ENCODE results near the gene KRT74.

The KRT74 gene

GRCh38 chr12:52573743-52574142, at the start of gene KRT74:
Gene KRT74 (minus strand): TSS chr12:52573843. CDS start chr12:52573777, 66 bp downstream.
- no peak for DNase-seq

- no peak for DNase-seq
Observed at GRCh38 chr12:52622349-52622748, 48.7 kb upstream of the KRT74 start.

DNA sequence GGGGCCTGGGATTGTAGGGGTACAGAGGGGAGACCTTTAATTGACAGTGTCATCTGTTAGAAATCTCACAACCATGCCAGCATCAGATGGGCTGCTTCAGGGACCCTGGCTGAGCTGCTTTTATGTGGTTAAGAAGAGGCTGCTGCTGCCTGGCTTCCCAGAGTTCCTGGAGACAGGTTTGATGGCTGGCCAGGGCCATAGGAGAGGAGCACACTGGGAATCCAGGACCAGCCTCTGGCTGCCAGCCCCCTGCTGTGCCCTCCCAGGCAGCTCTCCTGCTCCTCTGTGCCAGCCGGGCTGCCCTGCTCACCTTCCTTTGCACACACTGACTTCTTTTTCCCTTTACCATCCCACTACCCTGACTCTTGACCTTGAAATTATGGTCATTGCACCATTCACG, 45.2 kb upstream of the KRT74 start:
- no peak for DNase-seq

GRCh38 chr12:52618216-52618615, 44.6 kb upstream of the KRT74 start, which contains the start of gene KRT73:
Gene KRT73 (minus strand): TSS chr12:52618559. CDS start chr12:52618524, 35 bp downstream.
- no peak for DNase-seq

- no peak for DNase-seq
Observed at GRCh38 chr12:52617403-52617785, 43.8 kb upstream of the KRT74 start.

- no peak for DNase-seq
Observed at GRCh38 chr12:52616680-52617402, 43.2 kb upstream of the KRT74 start.

DNA sequence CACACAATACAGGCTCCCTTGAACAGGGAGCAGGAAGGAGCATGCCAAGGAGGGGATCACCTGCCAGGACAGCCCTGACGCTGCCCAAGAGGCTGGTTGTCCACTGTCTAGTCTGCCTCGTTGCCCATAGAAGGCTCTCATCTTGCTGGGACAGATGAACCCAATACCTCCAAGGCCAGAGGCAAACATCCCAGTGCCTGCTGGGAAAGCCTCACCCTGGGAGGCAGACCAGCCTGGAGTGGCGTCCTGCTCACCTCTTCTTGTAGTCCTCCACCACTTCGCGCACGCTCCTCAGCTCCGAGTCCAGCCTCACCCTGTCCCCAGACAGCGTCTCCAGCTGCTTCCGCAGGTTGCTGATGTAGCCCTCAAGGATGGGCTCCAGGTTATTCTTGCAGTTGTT, 42.3 kb upstream of the KRT74 start:
- DNase-seq: no peak

DNA sequence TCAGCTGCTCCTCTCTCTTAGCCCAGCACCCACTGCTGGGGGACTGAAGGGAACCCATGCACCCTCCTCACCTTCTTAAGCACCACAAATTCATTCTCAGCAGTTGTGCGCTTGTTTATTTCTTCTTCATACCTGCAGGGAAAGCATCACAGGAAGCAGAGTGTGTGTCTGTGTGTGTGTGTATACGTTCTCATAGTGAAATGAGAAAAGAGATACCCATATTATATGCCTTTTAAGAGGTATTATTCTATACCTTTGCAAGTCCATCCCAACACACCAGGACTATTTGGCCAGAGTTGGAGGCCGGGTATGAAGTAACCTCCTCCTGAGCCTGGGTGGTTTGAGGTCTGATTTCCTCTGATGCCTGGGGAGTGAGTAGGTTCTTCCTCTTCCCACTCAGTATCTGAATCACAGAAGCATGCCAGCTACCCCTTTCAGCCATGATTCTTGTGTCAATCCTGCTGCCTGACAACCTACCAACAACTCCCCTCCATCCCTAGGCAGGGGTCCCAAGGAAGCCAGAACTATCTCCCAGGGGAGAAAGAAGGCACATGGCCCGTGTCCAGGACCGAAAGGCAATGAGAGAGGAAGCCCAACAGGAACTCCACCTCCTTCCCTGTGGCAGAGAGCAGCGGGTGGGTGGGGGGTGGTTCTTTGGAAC, 41.7 kb upstream of the KRT74 start:
- DNase-seq: peak; percentile 61

- no peak for DNase-seq
Observed at GRCh38 chr12:52614381-52615207, 41.0 kb upstream of the KRT74 start.

- DNase-seq: no peak
Observed at GRCh38 chr12:52613384-52614030, 39.9 kb upstream of the KRT74 start.

DNA sequence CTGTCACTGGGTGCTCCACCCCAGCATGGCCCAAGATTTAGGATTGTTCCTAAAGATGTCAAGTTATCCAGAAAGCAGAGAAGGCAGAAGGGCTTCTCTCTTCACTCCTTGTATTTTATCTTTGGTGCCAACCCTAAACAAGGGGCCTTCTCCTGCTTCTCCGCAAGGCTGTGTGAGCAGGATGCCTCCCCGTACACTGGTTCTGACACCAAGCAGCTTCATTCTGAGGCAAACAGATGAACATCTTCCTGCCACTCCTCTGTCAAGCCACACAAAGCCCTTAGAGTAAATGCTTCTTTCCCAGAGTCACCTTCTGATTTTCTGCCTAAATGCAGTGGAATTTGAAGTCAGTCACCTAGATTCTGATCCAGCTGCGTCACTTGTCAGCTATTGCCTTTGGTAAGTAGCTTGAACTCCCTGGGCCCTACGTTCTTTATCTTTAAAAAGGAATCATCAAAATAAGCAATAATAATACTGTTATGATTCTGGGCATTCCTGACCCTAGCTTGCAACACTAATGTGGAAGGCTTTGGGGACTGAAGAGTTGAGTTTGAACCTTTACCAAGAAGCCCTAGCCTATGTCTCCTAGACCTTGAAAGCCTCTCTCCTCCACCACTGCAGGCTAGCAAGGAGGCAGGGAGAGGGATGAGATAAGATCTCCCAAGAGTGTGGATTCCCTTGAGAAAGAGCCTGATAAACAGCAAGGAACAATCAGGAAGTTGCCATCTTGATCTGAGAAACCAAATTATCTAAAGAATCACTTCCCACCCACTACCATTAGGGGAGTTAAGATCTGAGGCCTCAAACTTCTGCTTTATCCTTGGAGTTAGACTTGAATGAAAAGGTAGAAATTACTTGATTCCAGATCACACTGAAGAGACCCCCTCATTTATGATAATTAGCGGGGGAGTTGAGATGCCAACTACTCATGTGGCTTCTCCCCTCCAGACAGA, 39.1 kb upstream of the KRT74 start:
- no peak for DNase-seq

- DNase-seq: no peak
Observed at GRCh38 chr12:52611080-52611468, 37.4 kb upstream of the KRT74 start.

GRCh38 chr12:52608826-52609630, 35.4 kb upstream of the KRT74 start:
- no peak for DNase-seq

DNA sequence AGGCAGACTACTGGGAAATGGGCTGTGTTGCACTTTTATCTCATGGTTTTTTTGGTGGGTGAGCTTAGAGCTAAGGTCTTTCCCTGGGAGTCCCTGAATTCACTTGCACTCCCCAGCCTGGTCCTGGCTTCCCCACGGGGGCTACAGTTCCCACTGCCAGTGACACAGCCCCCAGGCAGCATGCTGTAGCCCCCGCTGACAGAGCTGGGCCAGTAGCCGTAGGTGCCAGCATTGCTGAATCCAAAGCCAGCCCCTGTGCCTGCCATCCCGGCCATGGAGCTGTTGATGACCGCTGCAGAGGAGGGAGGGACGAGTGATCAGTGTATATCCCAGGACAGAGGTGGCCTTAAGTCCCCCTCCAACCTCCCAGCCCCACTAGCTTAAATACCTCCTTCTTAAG, 34.5 kb upstream of the KRT74 start:
- DNase-seq: no peak

- no peak for DNase-seq
Observed at GRCh38 chr12:52607314-52607713, 33.7 kb upstream of the KRT74 start.

DNA sequence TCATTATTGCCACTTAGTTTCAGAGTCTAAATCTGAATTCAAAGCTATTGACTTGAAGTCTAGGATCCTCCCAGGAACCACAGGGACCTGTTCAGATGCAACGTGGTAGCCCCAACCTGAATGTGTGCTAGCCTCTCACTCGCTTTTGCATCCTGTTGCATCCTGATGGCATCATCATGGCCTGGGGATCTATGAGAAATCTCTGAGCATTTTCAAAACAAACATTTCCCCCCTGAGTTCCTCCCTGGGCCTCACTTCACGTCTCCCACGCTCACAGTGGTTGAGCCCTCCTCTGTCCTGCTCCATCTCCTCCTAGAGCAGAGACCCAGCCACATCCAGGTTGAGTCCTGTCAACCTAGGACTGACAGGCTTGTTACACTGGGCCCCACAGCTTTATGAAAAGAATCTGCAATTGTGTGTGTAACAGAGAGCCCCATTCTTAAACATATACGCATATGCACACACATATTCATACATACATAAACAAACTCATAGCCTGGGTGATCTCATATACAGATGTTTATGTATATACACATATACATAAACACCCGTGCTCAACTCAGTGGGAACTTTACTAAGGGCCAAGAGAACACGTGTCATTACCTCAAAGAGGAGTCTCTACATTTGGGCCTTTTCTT, 33.1 kb upstream of the KRT74 start:
- DNase-seq: no peak

DNA sequence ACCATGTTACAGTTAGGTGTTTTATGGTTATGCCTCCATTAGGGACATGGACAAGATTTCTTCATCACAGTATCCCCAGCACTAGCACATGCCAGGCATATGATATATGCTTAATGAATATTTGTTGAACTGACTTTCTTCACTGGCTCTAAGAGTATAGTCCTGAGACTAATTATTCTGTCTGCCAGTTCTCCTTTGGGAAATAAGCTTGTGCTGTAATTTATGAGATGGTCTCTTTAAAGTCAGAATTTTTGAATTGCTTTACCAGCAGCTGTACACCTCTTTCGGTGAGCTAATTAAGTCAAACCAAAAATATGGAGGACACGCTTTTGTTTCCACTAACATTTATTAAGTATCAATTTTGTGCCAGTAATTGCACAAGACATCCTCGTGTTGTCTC, 32.5 kb upstream of the KRT74 start:
- no peak for DNase-seq

- DNase-seq: no peak
Observed at GRCh38 chr12:52605542-52605941, 31.9 kb upstream of the KRT74 start.

DNA sequence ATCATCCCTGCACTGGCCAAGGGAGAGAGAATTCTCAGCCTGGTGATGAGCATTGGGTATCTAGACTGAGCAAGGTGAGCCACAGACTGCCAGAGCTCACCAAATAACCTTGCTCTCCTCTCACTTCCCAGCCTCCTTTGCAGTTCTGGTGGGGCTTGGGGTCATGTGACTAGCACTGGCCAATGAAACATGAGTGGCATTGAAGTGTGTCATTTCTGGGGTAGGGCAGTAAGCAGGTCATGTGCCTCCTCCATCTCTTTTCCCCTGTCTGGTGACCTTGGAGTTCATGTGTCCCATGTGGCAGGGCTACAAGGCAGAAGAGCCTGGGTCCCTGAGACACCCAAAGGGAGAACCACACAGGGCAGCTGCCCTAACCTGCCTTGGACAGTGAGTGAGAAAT, 31.2 kb upstream of the KRT74 start:
- no peak for DNase-seq

DNA sequence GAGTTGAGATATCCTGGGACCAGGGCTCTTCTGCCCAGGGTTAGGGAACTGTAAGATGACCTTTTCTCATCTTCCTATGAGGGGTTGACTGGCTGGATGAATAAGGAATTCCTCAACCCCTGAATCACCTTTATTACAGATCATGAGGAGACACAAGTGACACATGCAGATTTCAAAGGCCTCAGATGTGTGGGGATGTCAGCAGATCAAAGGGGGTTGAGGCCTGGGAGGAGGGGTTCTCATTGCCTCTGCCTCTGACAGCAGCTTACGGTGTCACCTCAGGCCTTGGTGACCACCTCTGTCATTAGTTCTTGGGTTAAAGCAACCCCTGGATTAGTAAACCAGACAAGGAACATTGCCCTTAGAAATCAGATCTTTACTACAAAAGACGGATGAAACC, 29.7 kb upstream of the KRT74 start:
- DNase-seq: no peak

DNA sequence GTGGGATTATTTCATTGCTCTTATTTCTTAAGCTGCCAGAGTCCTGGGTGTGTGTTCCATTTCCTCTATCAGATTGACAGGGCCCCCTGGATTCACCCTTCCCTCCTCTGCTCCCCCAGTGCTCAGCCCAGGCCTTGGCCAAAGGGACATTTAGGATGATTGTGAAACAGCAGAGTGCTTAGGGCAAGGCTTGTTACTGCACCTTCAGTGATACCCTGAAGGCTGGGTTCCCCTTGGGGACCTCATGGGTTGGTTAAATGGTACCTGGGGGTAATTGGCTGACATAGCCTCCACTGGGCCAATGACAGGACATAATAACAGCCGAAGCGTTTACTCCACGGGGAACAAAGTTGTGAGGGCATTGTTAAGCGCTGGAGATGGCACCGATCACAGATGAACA, 28.9 kb upstream of the KRT74 start:
- DNase-seq: no peak

All from activated effector memory CD4-positive, alpha-beta T cell treated with anti-CD3 and anti-CD28 coated beads, Interleukin-2, amount 50 U/mL, for 16 hours (primary cell).